Endothelial cell (in vitro differentiated cells): ENCODE measurements around the gene MFAP1. TPM values are rescaled to one million over a fixed set of nuclear protein-coding genes. Genes with fewer than 3 reads are reported as not detected.

Experiments used
- microRNA-seq: library from miRNA; unstranded; fragments of <30 nt; microRNA quantifications from one replicate; pipeline ENCODE4, GENCODE V29; 2020; ENCODE audit not compliant: unreplicated experiment
- total RNA-seq: library from RNA; stranded (reverse); fragmentation: NEBNext Ultra II Directional; extraction: Animal tissue kit (Norgen Biotek cat#: 25700); gene quantifications from one replicate; pipeline ENCODE4 v1.2.1, GENCODE V29; 2021; ENCODE audit not compliant: unreplicated experiment

Gene MFAP1
- total RNA-seq, 1 donor from 2014 or later: 28.6 TPM

Small RNAs within 50 kb of the gene (microRNA-seq; reads per million reads assigned to microRNA genes)
- 2.5 reads per million, percentile 34 among the genes with 10 or more reads in this experiment for gene MIR1282

Other genes with a start within 250 kb of the MFAP1 start
- gene PPIP5K1, start 234.5 kb downstream of the MFAP1 start, total RNA-seq: 26.9 TPM
- gene CKMT1B, start 230.7 kb downstream of the MFAP1 start, total RNA-seq: 12.8 TPM
- 1.2 TPM for gene STRC, start 205.9 kb downstream of the MFAP1 start, total RNA-seq
- gene CATSPER2, start 175.8 kb downstream of the MFAP1 start, total RNA-seq: 1.9 TPM
- gene CKMT1A, start 130.8 kb downstream of the MFAP1 start, total RNA-seq: 9.4 TPM
- 655 TPM for gene PDIA3, start 78.3 kb downstream of the MFAP1 start, total RNA-seq
- 1.9 TPM for gene ELL3, start 47.7 kb downstream of the MFAP1 start, total RNA-seq
- gene SERF2, start 32.4 kb downstream of the MFAP1 start, total RNA-seq: 845 TPM
- gene SERINC4, start 24.5 kb downstream of the MFAP1 start, total RNA-seq: not detected
- gene HYPK, start 24.1 kb downstream of the MFAP1 start, total RNA-seq: 6.5 TPM
- 4.8 TPM for gene WDR76, start 2.3 kb upstream of the MFAP1 start, total RNA-seq